Astrocyte (in vitro differentiated cells and primary cell): ENCODE measurements around the gene FMO5.

Experiments used
- EZH2 ChIP-seq: IDR thresholded peaks from 2 replicates; pipeline ENCODE4 v1.6.1; 2012; ENCODE audit warnings: mild to moderate bottlenecking, low read length, inconsistent platforms; ENCODE audit not compliant: insufficient read depth
- TF ChIP-seq, protein P1 (sequence below): IDR thresholded peaks from 2 replicates; pipeline ENCODE4 v1.5.1; 2011; ENCODE audit warnings: low read depth, mild to moderate bottlenecking, inconsistent platforms, low read length, moderate library complexity; ENCODE audit not compliant: insufficient read depth

DNA sequence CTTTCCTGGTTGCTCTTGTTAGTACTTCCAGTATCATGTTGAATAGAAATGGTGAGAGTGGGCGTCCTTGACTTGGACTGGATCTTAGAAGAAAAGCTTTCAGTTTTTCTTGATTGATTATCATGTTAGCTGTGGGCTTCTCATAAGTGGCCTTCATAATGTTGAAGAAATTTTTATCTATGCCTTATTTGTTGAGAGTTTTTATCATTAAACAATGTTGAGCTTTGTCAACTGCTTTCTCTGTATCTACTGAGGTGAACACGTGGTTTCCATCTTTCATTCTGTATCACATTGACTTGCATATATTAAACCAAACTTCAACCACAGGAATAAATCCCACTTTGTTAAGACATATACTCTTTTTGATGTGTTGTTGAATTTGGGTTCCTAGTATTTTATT, 82.3 kb downstream of the FMO5 start:
- TF ChIP-seq, protein P1, sequence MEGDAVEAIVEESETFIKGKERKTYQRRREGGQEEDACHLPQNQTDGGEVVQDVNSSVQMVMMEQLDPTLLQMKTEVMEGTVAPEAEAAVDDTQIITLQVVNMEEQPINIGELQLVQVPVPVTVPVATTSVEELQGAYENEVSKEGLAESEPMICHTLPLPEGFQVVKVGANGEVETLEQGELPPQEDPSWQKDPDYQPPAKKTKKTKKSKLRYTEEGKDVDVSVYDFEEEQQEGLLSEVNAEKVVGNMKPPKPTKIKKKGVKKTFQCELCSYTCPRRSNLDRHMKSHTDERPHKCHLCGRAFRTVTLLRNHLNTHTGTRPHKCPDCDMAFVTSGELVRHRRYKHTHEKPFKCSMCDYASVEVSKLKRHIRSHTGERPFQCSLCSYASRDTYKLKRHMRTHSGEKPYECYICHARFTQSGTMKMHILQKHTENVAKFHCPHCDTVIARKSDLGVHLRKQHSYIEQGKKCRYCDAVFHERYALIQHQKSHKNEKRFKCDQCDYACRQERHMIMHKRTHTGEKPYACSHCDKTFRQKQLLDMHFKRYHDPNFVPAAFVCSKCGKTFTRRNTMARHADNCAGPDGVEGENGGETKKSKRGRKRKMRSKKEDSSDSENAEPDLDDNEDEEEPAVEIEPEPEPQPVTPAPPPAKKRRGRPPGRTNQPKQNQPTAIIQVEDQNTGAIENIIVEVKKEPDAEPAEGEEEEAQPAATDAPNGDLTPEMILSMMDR = no peak
- TF ChIP-seq EZH2 = no peak
